Activated CD8-positive, alpha-beta memory T cell treated with anti-CD3 and anti-CD28 coated beads for 24 hours (primary cell): ENCODE measurements around the gene SOBP.
"Not testable (repeated sequence)": the region's sequence is repeated elsewhere in the genome, so short reads cannot be mapped to it uniquely, and the experiment has no call there.

ENCODE experiments used
- DNase-seq: peaks from one replicate; pipeline ENCODE4 v3.0.0-alpha.2; 2020

The SOBP gene

GRCh38 chr6:107489636-107490565 is at the start of gene SOBP:
SOBP (plus strand) TSS chr6:107490117; CDS start chr6:107490617, 500 bp downstream.
- DNase-seq, result peak; percentile 80

GRCh38 chr6:107440936-107441335 is 49.0 kb upstream of the SOBP start:
- DNase-seq, result no peak

GRCh38 chr6:107441682-107442081 is 48.2 kb upstream of the SOBP start:
- no peak for DNase-seq

GRCh38 chr6:107442938-107443607 is 46.8 kb upstream of the SOBP start:
- no peak for DNase-seq

- no peak for DNase-seq
Measured at GRCh38 chr6:107443608-107444267, 46.2 kb upstream of the SOBP start.

- no peak for DNase-seq
Measured at GRCh38 chr6:107444277-107444676, 45.6 kb upstream of the SOBP start.

GRCh38 chr6:107447663-107448216 is 42.2 kb upstream of the SOBP start:
- DNase-seq, result no peak

GRCh38 chr6:107448776-107449175 is 41.1 kb upstream of the SOBP start:
- DNase-seq, result no peak

- no peak for DNase-seq
Measured at GRCh38 chr6:107458672-107459282, 31.1 kb upstream of the SOBP start.

GRCh38 chr6:107459283-107460082 is 30.4 kb upstream of the SOBP start, which contains the start of gene PDSS2:
PDSS2 (minus strand) TSS chr6:107459564; CDS start chr6:107459285, 279 bp downstream.
- peak; percentile 98 for DNase-seq

GRCh38 chr6:107460083-107460631 is 29.8 kb upstream of the SOBP start:
- DNase-seq, result no peak

GRCh38 chr6:107466062-107466461 is 23.9 kb upstream of the SOBP start:
- no peak for DNase-seq

- DNase-seq, result no peak
Measured at GRCh38 chr6:107470364-107470763, 19.6 kb upstream of the SOBP start.

- no peak for DNase-seq
Measured at GRCh38 chr6:107473660-107474059, 16.3 kb upstream of the SOBP start.

- not testable (repeated sequence) for DNase-seq
Measured at GRCh38 chr6:107475360-107475759, 14.6 kb upstream of the SOBP start.

GRCh38 chr6:107475826-107476225 is 14.1 kb upstream of the SOBP start:
- not testable (repeated sequence) for DNase-seq

- DNase-seq, result no peak
Measured at GRCh38 chr6:107479089-107479690, 10.7 kb upstream of the SOBP start.

GRCh38 chr6:107485157-107485556 is 4.8 kb upstream of the SOBP start:
- no peak for DNase-seq

- DNase-seq, result peak; percentile 59
Measured at GRCh38 chr6:107488174-107488874, 1.6 kb upstream of the SOBP start.
